CD4-positive, alpha-beta T cell treated with Interleukin-17A for 1 hour (primary cell): ENCODE data around the gene WWP2.
"Not testable (repeated sequence)": the region's sequence is repeated elsewhere in the genome, so short reads cannot be mapped to it uniquely, and the experiment has no call there.

Experiments
- DNase-seq: peaks from one replicate; pipeline ENCODE4 v3.0.0-alpha.2; 2020

WWP2 gene

DNA sequence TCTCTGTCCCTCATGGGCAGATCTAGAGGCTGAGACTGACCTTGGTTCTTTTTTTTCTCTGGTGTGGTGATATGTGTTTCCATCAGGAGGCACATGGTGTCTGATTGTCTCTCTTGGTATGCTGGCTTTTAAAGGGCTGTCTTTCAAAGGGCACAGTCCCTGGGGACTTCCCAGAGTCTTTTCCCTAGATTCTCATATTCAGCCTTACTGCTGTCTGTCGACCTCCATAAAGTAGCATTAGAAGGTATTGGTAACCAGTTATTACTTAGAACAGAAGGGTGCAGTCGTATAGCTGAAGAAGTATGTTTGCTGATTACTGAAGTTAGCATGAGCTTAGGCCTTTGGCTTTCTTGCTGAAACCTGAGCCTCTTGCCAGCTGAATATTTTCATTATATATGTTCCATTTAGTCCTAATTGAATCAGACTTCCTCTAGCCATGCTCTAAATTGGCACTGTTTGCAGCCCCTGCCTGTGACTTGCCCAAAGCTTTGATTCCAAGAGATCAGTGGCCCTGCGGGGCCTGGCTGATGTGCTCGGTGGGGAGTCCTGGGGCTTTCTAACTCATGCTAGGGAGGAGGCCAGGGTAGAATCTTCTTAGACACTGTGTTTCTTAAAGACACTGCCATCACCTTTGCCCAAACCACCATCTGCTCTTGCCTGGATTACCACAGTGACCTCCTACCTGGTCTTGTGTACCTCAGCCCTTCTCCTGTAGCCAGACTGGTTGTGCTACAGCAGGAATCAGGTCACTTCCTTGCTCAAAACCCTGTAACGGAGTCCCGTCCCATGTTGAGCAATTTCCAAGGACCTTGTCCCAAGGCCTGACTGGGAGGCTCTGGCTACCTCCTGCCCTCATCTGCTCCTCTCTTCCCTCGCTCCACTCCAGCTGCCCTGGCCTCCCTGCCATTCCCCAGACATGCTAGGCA lies 71.5 kb downstream of the WWP2 start:
- no peak for DNase-seq

- DNase-seq: no peak
Measured at GRCh38 chr16:69834807-69835466, 72.8 kb downstream of the WWP2 start.

- no peak for DNase-seq
Measured at GRCh38 chr16:69836257-69836656, 74.1 kb downstream of the WWP2 start.

DNA sequence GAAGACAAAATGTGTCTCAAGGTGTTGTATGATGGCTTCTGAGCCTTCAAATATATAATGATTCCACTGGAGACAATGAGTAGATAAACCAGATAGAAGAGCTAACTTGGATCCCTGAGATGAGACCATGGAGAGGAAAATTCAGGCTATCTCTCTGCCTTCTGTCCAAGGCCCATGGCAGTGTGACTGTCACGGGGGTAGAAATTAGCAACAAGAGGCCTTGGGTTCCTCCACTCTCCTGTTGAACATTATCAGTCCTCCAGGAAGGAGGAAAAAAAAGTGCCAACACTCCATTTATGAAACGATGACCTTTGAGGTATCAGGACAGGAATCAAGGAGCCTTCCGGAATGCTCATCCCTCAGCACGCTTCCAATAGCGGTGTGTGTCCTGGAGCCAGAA lies 75.2 kb downstream of the WWP2 start:
- DNase-seq: no peak

DNA sequence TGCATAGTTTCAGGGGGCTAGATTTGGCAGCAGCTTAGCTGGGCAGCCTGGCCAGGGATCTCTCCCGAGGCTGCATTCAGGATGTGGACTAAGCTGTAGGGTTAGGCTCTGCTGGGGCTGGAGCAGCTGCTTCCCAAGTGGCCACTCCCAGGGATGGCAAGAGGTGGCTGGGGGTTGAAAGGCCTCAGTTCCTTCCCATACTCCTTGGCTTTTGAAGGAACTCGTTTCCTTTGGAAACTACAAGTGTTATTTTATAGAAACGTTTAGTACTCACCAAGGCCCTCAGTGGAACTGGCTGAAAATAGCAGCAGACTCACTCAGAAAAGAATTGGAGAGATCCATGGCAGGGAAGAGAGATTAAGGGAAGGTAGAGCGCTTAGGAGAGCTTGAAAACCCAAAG lies 76.4 kb downstream of the WWP2 start:
- DNase-seq: no peak

DNA sequence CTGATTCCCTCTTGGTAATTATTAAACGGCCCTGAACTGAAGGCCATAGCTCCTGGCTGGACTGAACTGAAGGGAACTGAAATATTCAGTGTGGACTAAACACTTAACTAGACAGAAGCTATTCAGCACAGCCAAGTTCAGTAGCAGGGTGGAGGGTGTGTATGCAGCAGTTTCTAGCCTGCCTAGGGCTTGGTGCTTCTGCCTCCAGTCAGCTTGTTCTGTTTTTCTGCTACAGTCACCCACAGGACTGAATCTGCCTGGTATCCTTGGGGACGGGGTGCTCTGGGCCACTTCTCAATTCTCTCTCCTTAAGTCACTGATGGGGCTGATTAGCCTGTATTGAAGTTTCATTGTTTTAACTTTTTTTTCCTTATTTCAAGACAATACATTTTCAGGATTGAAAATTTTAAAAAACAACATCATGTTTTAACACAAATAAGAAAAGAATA lies 77.1 kb downstream of the WWP2 start:
- DNase-seq: no peak

DNA sequence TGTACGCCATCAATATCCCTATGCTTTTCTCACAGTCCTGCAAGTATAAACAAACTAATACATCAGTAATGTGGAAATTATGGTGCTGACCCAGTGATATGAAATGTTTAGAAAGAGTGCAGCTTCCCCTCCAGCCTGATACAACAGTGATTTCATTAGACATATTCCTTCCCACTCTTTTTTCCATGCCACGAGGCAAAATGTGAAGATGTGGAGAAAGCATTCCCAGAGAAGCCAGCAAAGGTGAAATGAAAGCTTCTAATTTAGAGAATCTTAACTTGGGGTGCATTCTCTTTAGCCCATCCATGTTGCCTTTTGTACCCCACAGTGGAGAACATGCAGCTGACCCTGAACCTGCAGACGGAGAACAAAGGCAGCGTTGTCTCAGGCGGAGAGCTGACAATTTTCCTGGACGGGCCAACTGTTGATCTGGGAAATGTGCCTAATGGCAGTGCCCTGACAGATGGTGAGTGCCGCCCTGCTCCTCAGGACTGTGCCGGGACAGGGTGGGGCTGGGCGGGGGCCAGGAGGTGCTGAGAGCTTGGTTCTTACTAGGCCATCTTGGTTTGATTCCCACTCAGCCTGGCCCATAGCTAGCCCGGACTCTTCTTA lies 77.8 kb downstream of the WWP2 start:
- DNase-seq: no peak

GRCh38 chr16:69840975-69841374 lies 78.8 kb downstream of the WWP2 start:
- no peak for DNase-seq

GRCh38 chr16:69844441-69844840 lies 82.3 kb downstream of the WWP2 start:
- no peak for DNase-seq

DNA sequence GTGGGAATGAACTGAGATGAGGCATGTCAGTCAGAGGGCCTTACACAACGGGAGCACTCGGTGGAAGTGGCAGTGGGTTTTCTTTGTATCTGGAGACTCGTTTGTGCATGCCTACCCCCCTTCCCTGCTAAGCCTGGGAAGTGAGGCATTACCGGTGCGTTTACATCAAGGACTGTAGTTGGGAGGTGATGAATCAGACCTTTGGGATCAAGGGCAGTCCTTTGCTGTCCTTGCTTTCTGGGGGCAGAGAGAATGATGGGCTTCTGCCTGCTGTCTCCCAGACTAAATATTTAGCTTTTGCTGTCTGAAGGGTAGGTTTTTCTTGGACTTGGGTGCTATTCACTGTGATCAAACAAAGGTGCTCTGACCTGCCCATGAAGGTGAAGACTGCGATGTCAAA lies 83.0 kb downstream of the WWP2 start:
- no peak for DNase-seq

- DNase-seq: no peak
Measured at GRCh38 chr16:69847643-69848042, 85.5 kb downstream of the WWP2 start.

GRCh38 chr16:69848637-69849545 lies 86.8 kb downstream of the WWP2 start:
- DNase-seq: no peak

GRCh38 chr16:69851491-69852240 lies 89.5 kb downstream of the WWP2 start:
- DNase-seq: no peak

DNA sequence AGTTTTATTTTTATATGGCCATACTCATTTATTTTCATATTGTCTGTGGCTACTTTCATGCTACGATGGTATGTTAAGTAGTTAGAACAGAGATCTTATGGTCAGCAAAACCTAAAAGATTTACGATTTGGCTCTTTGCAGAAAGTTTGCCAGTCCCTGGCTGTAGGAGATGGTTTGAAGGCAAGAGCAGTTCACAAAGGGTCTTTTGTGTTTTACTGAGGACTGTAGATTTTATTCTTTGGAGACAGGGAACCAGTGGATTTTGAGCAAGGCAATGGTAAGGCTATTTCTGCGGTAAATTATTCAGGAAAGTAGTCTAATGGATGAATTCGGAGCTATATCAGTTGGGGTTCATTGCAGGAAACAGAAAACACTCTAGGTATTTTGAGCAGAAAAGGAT lies 90.7 kb downstream of the WWP2 start:
- DNase-seq: no peak

GRCh38 chr16:69853481-69853880 lies 91.3 kb downstream of the WWP2 start:
- DNase-seq: no peak

DNA sequence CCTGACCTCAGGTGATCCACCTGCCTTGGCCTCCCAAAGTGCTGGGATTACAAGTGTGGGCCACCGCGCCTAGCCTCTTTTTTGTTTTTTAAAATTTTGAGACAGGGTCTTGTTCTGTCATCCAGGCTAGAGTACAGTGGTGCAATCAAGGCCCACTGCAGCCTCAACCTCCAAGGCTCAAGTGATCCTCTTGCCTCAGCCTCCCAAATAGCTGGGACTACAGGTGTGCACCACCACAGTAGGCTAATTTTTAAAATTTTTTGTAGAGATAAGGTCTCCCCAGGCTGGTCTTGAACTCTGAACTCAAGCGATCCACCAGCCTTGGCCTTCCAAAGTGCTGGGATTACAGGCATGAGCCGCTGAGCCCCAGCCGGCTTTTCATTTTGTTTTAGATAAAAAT lies 92.6 kb downstream of the WWP2 start:
- not testable (repeated sequence) for DNase-seq

- DNase-seq: no peak
Measured at GRCh38 chr16:69855592-69855991, 93.5 kb downstream of the WWP2 start.

GRCh38 chr16:69858191-69859104 lies 96.3 kb downstream of the WWP2 start:
- no peak for DNase-seq

DNA sequence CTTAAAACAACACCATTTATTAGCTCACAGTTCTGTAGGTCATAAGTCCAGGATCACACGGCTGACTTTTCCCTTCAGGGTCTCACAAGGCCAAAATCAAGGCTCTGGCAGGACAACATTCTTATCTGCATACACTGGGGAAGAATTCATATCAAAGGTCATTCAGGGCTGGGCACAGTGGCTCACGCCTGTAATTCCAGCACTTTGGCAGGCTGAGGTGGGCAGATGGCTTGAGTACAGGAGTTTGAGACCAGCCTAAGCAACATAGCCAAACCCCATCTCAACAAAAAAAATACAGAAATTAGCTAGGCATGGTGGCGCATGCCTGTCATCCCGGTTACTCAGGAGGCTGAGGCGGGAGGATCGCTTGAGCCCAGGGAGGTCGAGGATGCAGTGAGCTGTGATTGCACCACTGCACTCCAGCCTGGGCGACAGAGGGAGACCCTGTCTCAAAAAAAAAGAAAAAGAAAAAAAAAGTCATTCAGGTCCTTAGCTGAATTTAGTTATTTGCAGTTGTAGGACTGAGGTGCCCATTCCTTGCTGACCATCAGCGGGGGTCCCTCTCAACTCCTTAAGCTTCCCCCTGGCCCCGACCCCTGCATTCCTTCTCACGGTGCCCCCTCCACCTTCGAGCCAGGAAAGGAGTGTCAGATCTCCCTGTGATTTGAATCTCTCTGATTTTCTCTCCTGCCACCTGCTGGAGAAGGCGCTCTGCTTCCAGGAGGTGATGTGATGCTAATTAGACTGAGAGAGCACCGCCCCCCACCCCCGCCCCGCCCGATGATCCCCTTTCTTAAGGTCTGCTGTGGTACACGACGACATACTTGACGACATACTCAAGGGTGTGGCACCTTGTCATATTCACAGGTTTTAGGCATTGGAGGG lies 97.2 kb downstream of the WWP2 start:
- DNase-seq: no peak
